HG02588 (cell line): ENCODE results near the gene GALNT9.

Experiments used
- ATAC-seq: cut with Tn5 transposase; IDR thresholded peaks from one replicate; pipeline ENCODE4 v1.9.1; 2021; ENCODE audit warnings: mild to moderate bottlenecking, moderate library complexity; ENCODE audit not compliant: unreplicated experiment

The GALNT9 gene

DNA sequence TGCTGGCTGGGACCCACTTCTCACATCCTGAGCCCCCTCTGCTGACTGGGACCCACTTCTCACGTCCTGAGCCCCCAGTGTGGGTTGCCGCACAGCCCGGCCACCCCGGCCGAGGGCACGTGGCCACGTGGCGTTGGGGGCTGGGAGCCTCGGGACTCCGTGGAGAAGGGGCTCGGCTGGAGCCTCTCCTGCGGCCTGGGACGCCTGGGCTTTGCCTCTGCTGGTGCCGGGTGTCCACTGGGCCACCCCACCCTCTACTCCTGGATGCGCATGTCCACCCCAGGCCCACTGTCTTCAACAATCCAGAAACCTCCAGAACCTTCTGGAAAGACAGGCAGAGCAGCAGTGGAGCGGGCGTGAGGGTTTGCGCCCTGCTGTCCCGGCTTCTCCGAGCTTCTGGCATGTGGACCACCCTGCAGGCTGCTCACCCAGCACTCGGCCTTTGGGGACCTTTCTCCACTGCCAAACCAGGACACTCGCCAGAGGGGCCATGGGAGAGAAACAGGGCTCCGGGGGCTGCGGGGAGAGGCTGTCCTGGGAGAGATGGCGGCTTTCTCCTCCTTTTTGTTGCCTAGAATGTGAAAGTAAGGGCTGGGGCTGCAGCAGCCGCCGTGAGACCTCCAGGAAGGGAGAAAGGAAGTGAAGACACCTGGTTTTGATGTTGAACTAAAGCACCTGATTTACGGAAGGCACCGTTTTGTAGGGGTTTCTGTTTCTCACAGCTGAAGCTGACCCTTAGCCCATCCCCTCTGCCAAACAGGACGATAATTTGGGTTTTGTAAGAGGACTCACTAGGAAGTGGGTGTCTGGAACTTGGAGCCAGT is 155.2 kb downstream of the GALNT9 start:
- no peak for ATAC-seq

DNA sequence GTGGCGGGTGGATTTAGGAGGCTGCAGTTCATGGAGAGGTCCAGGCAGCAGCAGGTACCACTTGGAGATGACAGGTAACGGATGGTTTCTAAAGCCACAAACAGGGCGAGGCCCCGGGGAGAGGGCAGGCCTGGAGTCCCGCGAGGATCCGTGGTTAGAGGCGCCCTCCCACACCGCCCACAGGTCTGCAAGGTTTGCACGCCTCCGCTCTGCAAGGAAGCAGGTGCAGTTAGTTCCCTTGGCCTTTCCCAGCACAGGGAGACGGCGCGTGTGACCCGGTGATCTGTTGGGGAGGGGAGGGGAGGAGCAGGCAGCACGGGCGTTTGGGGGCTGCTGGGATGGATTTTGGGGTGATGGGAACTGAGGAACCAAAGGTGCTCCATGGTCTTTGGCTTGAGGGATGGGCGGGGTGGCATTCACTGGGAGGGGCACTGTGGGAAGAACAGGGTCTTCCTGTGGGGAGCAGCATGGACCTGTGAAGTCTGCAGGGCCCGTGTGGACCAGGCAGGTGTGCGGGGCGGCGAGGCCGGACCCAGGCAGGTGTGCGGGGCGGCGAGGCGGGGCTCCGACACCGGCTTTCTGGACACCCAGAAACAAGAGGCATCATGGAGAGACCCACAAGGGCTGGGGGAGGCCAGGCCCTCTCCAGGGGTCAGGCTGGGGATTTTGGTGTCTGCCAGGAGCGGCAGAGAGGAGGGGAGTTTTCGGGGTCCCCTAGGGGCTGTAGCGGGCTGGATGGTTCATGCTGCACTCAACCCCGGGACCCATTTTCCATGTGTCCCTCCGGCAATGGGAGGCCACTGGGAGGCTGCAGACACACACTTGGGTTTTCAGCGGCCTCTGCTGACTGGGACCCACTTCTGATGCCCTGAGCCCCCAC is 156.0 kb downstream of the GALNT9 start:
- no peak for ATAC-seq

DNA sequence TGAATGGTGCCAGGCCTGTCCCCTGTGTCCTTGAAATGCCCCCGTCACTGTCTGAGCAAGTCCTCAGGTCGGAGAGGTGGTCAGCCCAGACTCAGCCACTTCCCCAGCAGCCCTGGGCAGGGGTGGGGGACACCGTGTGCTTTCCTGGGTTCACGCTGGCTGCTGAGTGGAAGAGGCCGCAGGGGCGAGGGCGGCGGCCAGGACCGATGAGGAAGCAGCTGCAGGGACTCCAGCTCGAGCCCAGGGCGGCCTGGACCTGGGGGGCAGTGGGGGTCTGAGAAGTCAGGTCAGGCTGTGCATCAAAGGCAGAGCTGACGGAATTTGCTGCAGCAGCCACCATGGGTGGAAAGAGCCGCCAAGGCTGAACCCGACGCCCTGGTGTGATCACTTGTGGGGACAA is 156.8 kb downstream of the GALNT9 start:
- no peak for ATAC-seq

DNA sequence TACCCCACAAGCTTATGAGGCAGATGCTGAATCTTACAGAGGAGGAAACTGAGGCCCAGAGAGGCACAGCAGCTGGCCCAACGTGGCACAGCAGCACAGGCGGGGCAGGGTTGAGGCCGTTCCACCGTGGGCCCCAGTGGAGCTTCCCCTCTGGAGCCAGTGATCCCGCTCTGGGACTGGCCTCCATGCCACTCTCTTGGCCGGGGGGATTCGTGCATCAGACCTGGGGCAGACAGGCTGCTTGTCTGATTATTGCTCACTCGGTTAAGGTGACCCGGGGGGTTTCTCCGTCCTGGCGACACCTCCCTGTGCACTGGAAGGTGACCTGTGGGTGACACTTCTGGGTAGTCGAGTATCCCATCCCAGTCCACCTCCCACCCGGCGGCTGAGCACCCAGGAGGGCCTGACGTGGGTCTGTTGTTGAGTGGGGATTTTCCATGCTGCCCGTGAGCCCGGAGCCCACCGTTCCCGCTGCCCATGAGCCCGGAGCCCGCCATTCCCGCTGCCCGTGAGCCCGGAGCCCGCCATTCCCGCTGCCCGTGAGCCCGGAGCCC is 157.3 kb downstream of the GALNT9 start:
- ATAC-seq: no peak

DNA sequence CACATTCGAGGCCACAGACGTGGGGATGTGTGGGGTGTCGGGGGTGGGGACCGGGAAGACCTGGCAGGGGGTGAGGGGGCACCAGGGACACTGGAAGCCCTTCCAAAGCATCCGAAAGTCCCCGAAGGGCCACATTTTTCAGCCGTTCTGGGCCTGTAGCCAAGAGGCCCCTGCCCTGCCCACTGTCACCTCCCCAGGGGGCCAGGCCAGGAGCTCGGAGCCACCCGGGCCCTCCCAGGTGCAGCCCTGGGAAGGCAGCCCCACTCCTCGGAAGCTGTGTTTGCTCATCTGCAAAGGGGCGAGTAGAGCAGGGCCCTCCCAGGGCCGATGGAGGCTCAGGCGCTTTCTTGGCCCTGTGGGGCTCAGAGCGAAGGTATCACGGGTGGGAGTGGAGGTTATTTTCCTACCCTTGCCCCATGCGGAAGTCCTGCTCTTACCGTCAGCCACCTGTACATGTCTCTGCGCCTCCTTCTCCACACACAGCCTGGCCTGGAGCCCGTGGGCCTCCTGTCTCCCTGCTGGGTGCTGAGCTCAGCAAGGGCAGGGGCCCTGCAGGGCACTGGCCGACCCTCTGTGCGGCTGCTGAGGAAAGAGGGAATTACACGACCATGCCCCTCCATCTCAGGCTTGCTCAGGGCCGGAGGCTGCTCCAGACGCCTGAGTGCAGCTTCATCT is 158.0 kb downstream of the GALNT9 start:
- no peak for ATAC-seq

DNA sequence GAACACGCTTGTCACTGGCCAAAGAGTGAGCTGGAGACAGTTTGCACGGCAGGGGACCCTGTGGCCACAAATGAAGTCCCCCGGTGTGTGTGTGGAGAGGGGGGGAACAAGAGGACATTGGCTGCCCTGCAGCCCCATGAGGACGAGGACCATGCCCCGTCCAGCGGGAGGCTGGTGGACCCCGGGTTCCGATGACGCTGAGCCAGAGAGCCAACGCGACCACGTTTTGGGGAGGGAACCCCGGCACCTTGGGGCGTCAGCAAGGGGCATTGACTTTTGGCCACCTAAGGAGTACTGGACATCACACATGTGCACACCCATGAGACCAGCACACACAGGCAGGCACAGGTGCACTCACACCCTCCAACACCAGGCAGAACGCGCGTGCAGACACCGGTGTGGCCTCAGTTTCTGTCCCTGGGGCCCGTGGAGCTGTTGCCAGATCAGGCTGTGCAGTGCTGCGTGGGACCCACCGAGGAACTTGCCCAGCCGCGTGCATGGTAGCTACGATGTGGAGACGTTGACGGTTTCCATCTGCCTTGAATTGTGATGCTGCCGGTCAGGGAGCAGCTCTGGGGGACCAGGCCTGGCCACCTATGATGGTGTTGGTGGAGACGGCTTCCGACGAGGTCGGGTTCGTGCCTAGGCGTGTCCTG is 158.6 kb downstream of the GALNT9 start:
- no peak for ATAC-seq

DNA sequence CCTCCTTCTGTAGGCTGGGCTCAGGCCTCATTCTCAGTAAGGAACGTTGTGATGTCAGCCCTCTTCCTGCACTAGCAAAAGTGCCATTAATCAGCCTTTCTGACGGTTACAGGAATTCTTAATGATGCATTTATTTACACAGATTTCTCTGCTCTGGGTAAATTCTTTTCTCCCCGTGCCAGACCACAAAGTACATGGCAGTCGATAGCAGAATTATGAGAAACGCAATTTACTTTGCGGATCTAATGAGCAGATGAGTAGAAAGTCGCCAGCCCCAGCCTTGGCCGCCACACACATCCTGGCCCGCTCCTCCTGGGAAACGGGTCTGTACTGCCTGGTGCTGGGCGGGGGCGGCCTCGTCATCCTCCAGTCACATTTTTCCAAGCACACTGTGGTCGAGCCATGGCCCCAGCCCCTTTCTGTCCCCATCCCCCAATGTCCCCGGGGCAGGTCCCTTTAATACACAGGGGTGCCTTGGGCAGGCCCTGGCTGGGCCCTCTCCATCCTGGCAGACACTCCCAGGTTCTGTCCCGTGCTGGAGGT is 159.2 kb downstream of the GALNT9 start:
- no peak for ATAC-seq

DNA sequence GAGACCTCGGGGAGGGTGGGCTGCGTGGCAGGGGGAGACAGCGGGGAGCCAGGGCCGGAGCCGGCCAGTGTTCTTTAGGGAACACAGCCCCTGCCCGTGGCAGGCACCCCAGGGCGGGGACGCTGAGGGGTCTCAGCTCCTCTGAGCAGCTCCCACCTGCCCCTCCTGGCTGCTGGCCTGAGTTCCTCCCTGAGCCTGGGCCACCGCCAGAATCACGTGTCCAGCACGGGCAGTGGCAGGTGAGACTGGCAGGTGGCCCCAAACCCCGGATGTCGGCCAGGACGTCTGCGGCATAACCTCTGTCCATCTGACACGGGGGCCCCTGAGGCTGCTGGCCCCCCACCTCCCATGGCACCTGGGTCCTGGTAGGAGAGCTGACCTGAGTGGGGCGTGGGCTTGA is 160.0 kb downstream of the GALNT9 start:
- no peak for ATAC-seq

DNA sequence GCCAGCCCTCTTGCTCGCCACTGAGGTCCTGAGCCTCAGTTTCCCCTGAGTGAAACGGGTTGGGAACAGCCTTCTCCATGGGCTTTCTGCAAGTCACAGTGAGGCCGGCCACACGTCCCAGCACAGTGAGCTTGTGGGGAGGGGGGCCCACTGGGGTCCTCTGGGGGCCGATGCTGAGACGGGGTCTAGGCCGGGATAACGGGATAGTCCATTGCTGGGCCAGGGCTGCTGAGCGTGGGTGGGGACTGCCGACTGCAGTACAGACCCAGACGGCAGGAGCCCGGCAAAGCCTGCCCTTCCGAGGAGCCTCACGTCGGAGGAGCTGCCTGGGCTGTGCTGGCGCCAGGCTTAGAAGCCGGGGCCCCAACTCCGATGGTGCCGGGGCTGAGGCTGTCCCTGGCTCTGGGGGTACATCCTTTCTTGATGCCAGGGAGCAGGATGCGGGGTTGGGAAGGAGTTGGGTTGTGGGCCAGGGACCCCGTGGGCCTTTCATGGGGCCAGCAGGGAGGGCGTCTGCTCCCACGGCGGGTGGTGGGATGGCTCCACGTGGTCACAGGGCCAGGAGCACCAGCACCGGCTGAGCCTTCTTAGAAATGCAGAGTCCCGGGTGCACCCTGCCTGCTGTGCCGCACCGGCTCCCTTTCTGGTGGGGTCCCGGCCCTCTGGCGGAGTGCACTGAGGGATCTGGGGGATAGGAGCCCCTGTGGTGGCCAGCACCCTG is 160.9 kb downstream of the GALNT9 start:
- no peak for ATAC-seq

DNA sequence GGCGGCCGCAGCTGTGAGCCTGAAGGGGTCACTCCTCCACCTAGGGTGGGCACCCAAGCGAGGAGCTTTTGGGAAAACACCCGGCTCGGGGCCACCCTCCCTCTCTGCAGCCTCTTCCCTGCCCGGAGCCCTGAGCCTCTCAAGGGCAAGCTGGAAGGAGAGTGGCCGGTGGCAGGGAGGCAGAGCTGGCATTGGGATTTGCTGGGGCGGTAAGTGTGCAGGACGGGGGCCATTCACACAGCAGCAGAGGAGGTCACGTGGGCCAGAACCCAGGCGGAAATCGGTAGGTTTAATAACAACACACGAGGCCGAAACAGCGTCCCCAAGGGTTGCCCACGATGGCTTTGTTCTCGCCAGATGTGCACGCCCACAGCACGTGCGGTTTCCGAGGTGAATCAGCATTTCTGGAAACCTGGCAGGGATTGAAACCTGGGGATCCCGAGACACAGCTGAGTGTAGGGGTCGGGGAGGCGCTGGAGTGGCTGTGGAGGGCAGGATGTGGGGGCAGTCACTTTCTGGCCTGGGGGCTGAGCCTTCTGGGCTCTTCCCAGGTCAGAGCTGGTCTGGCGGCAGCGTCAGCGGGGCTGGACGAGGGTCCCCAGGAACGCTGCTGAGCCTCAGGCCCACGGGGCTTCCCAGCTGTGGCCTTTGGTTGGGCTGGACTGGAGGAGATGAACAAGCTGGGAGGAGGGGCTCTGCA is 161.6 kb downstream of the GALNT9 start:
- no peak for ATAC-seq

DNA sequence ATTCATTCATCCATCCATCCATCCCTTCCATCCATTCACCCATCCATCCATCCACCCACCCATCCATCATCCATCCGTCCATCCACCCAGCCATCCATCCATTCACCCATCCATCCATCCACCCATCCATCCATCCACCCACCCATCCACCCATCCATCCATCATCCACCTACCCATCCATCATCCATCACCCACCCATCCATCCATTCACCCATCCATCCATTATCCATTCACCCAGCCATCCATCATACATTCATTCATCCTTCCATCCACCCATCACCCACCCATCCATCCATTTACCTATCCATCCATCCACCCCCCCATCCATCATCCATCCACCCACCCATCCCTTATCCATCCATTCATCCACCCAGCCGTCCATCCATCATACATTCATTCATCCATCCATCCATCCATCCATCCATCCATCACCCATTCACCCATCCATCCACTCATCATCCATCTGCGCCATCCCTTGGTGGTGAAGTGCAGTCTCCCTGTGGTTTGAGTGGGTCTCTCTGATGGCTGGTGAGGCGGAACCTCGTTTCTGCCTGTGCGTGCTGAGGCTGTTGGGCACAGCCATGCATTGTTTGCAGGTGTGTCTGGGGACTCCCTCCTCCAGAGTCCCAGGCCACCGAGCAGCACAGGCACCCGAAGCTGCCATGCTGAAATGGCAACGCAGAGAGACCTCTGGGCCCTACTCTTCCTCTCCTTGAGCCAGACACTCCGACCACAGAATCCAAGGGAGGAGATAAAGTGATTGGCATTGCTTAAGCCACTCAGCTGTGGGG is 162.4 kb downstream of the GALNT9 start:
- ATAC-seq: no peak

DNA sequence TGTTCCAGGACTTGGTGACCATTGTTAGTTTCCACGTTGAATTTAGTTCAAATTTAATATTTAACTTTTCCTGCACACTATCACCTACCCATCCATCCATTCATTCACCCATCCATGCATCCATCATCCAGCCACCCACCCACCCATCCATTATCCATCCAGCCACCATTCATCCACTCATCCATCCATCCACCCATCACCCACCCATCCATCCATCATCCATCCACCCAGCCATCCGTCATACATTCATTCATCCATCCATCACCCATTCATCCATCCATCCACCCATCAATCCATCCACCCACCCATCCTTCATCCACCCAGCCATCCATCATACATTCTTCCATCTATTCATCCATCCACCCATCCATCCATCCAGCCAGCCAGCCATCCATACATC is 163.3 kb downstream of the GALNT9 start:
- no peak for ATAC-seq

DNA sequence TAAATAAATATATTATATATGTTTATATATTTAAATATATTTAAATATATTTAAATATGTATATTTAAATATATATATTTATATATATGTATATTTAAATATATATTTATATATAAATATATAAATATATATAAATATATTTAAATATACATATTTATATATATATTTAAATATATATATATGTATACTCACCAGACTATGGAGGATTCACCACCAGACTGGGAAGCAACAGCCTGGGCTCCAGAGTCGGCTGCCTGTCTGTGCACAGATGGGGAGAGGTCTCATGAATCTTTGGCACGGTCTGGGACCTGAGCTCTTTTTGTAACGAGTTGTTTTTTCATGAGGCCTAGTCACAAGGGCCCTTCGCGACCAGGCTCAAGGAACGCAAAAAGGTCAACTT is 163.8 kb downstream of the GALNT9 start:
- no peak for ATAC-seq

DNA sequence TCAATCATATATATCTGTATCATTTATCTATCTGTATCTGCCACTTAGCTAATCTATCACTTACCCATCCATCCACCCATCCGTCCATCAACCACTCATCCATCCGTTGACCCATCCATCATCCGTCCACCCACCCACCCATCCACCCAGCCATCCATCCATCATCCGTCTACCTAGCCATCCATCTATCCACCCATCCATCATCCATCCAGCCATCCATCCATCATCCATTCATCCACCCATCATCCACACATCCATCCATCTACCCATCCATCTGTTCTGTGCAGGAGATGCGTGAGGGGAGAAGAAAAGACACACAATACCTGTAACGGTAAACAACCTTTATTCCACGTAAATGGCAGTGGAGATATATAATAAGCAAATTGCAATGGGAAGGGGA is 165.0 kb downstream of the GALNT9 start:
- ATAC-seq: no peak

DNA sequence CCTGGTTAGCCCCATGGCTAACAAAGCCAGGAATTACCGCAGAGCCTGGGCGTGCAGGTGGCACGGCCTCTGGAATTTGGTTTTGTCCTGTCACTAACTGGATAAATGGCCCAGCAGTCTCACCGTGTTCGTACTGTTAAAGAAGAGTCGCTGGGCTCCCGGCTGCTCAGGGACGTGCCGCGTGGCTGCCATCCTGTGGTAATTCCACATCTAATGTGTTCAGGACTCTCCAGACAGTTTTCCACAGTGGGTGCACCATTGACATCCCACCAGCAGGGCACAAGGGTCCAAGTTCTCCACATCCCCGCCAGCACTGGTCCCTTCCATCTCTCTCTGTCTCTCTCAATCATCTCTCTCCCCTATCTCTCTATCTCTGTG is 165.5 kb downstream of the GALNT9 start:
- ATAC-seq: no peak

DNA sequence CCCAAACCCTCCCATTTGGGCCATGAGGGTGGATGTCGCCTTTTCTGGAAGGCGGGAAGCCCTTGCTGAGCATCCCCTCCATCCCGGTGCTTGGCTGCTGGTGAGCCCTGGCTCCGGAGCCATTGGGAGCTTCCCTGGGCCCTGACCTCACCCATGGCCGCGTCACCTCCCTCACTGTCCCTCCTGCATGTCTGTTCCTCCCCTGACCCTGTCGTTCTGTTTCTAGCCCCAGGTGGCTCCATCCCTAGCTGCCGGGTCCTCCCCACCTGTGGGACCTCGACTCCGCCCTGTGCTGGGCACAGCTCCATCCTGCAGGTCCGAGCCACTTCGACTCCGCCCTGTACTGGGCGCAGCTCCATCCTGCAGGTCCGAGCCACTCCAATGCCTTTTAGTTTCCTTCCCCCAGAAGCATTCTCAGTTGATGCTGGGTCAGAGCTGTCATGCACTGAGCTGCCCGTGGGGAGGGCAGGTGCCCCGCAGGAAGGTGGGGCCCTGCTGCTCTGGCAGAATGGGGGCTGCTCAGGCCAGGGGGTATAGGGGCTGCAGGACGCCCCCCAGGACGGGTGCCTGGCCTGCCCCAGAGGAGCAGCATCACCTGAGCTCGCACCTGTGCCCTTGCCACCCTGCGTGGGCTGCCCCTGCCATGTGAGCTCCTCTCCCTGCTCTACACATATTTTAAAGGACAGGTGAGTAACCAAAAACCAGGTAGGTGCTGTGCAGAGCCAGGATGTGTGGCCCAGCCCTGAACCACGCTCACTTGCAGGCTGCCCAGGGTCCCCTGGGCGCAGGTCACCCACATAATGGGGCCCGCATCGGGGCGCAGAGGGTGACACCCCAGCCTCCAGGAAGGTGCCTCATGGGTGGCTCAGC is 166.1 kb downstream of the GALNT9 start:
- ATAC-seq: no peak

DNA sequence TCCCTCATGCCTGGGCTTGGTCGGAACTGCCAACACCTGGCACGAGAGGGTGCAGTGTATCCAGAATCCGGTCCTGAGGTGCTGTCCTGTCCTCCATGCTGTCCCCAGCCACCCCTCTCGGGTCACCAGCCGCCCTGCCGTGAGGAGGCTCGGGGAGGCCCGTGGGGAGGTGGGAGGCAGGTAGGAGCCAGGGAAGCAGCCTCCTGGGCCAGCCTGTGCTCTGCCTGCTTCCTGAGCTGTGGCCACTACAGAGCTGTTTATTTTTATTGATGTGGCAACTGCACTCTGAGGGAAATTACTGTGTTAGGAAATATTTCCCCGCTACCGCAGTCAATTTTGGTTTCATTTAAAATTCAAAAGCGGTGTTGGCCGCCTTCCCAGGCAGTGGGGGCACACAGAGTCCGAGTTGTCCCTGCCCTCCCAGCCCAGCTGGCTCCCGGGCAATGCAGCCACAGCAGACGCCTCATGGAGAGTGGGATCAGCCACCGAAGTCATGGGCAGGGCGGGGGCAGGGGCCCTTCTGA is 166.8 kb downstream of the GALNT9 start:
- ATAC-seq: no peak
